Parathyroid adenoma (tissue), 2 donors: ENCODE data around the gene CD244.
A peak's percentile ranks its signal among the peaks of the same experiment; 100 is the strongest.

Experiments
- H2AFZ ChIP-seq: fragments of 300-600 bp; sonication (generic); one replicate; pipeline ENCODE4 v1.7.0; 2017; ENCODE audit warnings: antibody characterized with exemption, mild to moderate bottlenecking
- H3K27ac ChIP-seq: fragments of 300-600 bp; sonication (generic); one replicate; pipeline ENCODE4 v1.7.0; 2017
- H3K27me3 ChIP-seq: fragments of 300-600 bp; sonication (generic); one replicate; pipeline ENCODE4 v1.7.0; 2017; ENCODE audit warnings: low read length; ENCODE audit not compliant: control insufficient read depth, insufficient read depth
- H3K36me3 ChIP-seq: fragments of 300-600 bp; sonication (generic); one replicate; pipeline ENCODE4 v1.7.0; 2017; ENCODE audit warnings: low read length; ENCODE audit not compliant: control insufficient read depth, insufficient read depth
- H3K4me1 ChIP-seq: fragments of 300-600 bp; sonication (generic); one replicate; pipeline ENCODE4 v1.7.0; 2017; ENCODE audit warnings: control low read depth
- H3K4me2 ChIP-seq: fragments of 300-600 bp; sonication (generic); one replicate; pipeline ENCODE4 v1.7.0; 2017; ENCODE audit warnings: low read length
- H3K4me3 ChIP-seq: fragments of 300-600 bp; sonication (generic); one replicate; pipeline ENCODE4 v1.7.0; 2017; ENCODE audit warnings: low read depth, low read length
- H3K79me2 ChIP-seq: fragments of 300-600 bp; sonication (generic); one replicate; pipeline ENCODE4 v1.7.0; 2017; ENCODE audit warnings: control low read depth
- H3K9ac ChIP-seq: fragments of 300-600 bp; sonication (generic); one replicate; pipeline ENCODE4 v1.7.0; 2017; ENCODE audit warnings: mild to moderate bottlenecking
- H3K9me3 ChIP-seq: fragments of 300-600 bp; sonication (generic); one replicate; pipeline ENCODE4 v1.7.0; 2017; ENCODE audit warnings: low read length; ENCODE audit not compliant: control insufficient read depth
- TF ChIP-seq, protein P1 (sequence below): fragments of 300-600 bp; sonication (generic); IDR thresholded peaks from one replicate; pipeline ENCODE4 v1.7.0; 2017; ENCODE audit warnings: antibody characterized with exemption, mild to moderate bottlenecking
- donor health status: primary hyperparathyroidism.

Gene CD244, protein sequence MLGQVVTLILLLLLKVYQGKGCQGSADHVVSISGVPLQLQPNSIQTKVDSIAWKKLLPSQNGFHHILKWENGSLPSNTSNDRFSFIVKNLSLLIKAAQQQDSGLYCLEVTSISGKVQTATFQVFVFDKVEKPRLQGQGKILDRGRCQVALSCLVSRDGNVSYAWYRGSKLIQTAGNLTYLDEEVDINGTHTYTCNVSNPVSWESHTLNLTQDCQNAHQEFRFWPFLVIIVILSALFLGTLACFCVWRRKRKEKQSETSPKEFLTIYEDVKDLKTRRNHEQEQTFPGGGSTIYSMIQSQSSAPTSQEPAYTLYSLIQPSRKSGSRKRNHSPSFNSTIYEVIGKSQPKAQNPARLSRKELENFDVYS

DNA sequence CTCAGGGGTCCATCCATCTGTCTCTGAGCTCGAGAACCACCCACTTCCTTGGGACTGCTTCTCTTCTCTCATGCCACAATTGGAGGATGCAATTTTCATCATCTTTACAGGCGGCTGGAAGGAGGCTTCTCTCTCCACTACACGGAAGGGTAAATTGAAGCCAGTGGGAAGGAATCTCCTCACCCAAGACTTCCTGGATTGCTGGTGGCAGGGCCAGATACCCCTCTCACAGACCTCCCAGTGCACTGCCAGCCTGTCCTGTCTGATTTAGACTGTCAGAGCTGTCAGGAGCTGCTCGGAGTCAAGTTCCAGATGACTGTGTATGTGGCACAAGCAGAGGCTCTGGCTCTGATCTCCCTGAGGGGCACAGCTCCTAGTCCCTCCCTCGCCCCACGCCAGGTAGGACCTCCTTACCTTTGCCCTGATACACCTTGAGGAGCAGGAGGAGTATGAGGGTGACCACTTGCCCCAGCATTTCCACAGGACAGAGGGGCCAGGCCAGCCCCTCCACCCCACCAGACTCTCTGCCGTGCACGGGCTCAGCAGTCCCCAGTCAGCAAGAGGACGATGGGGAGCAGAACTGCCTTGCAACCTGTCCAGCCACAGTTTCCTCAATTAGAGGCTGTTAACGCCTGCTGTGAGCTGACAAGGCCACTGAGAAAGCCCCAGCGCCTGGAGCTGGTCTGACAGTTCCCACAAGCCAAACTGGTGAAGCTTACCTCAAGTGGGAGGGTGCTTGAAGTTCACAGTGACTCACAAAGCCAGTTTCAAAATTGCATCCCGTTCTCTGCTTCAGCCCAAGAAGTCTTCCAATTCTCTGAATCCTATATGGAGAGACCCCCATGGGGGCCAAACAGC is at the start of gene CD244:
Gene CD244 (minus strand): TSS at position 685 of the 858 bp plus-strand sequence. CDS start 210 bp downstream, at position 475.
- no peak within 1 kb of the TSS for H3K4me3 ChIP-seq
- H3K4me2 ChIP-seq = no peak within 1 kb of the TSS
- H3K27ac ChIP-seq = no peak within 1 kb of the TSS

DNA sequence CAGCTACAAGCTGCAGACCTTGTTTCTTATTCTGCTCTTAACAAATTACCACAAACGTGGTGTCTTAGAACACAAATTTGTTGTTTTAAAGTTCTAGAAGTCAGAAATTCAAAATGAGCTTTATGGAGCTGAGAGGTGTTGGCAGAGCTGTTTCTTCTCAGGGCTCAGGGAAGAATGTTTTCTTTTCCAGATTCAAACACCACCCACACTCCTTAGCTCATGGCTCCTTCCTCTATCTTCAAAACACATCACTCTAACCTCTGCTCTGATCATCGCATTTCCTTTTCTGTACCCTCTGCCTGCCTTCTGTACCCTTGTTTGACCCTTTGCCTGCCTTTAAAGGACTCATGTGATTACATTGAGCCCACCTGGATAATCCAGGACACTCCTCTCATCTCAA is 49.2 kb upstream of the CD244 start:
- Histone ChIP-seq H3K36me3 (no peaks in the 10 kb centered on the region), H3K27me3 (no peaks in the 10 kb centered on the region), H3K9ac (no peak overlapping the region), H3K27ac (no peak overlapping the region), H3K79me2 (no peaks in the 10 kb centered on the region), H3K4me1 (peaks cover 2% of the 10 kb centered on the region), H2AFZ (no peak overlapping the region), H3K4me2 (peak overlapping the region; percentile 3), H3K9me3 (no peaks in the 10 kb centered on the region), H3K4me3 (no peak overlapping the region)
- TF ChIP-seq, protein P1, sequence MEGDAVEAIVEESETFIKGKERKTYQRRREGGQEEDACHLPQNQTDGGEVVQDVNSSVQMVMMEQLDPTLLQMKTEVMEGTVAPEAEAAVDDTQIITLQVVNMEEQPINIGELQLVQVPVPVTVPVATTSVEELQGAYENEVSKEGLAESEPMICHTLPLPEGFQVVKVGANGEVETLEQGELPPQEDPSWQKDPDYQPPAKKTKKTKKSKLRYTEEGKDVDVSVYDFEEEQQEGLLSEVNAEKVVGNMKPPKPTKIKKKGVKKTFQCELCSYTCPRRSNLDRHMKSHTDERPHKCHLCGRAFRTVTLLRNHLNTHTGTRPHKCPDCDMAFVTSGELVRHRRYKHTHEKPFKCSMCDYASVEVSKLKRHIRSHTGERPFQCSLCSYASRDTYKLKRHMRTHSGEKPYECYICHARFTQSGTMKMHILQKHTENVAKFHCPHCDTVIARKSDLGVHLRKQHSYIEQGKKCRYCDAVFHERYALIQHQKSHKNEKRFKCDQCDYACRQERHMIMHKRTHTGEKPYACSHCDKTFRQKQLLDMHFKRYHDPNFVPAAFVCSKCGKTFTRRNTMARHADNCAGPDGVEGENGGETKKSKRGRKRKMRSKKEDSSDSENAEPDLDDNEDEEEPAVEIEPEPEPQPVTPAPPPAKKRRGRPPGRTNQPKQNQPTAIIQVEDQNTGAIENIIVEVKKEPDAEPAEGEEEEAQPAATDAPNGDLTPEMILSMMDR = no peak

More for the DNA sequence above, at the start of gene CD244:
- no peaks in the 10 kb centered on the region for H3K27me3 ChIP-seq
- H3K79me2 ChIP-seq = no peaks in the 10 kb centered on the region
- H3K9me3 ChIP-seq = no peaks in the 10 kb centered on the region
- no peak within 1 kb of the TSS for H2AFZ ChIP-seq
- TF ChIP-seq, protein P1 = no peak
- H3K4me1 ChIP-seq = no peaks in the 10 kb centered on the region
- H3K9ac ChIP-seq = no peak within 1 kb of the TSS
- no peaks in the 10 kb centered on the region for H3K36me3 ChIP-seq

DNA sequence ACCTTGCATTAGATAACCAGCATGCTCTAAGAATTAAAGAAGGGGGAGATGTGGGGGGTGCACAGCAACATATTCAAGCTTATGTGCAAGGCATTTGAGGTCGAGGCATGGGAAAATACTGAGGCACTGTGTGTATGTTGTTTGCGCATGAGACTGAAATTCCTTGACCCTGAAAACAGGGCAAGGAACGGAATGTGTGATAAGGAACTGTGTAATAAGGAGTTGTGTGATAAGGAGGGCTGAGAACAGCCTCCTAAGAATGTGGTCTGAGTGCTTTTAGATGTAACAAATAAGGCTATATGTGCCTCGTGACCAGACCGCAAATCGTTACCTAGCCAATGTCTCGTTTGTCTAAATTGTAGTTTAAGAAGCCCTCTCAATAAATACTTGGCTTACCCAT is 48.8 kb upstream of the CD244 start:
- TF ChIP-seq, protein P1 = no peak
- Histone ChIP-seq H3K4me1 (peaks cover 2% of the 10 kb centered on the region), H2AFZ (no peak overlapping the region), H3K36me3 (no peaks in the 10 kb centered on the region), H3K9me3 (no peaks in the 10 kb centered on the region), H3K27me3 (no peaks in the 10 kb centered on the region), H3K27ac (no peak overlapping the region), H3K9ac (no peak overlapping the region), H3K4me3 (no peak overlapping the region), H3K79me2 (no peaks in the 10 kb centered on the region), H3K4me2 (peak overlapping the region; percentile 9)

DNA sequence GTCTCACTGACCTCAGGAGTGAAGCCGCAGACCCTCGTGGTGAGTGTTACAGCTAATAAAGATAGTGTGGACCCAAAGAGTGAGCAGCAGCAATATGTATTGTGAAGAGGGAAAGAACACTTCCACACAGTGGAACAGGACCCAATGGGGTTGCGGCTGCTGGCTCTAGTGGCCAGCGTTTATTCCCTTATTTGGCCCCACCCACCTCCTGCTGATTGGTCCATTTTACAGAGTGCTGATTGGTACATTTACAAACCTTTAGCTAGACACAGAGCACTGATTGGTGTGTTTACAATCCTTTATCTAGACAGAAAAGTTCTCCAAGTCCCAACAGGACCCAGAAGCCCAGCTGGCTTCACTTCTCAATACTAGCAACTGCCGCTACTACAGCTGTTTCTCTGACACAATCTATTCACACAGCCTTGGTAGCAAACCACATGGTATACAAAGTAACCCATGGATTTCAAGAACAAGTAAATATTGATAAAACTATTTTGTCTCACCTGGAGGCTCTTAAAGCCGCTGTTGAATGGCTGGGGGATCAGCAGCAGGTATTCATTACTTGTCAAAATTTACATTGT is 47.6 kb upstream of the CD244 start:
- H3K4me3 ChIP-seq = no peak overlapping the region
- no peaks in the 10 kb centered on the region for H3K27me3 ChIP-seq
- peaks cover 2% of the 10 kb centered on the region for H3K4me1 ChIP-seq
- H3K36me3 ChIP-seq = no peaks in the 10 kb centered on the region
- H3K9ac ChIP-seq = no peak overlapping the region
- H2AFZ ChIP-seq = no peak overlapping the region
- H3K27ac ChIP-seq = no peak overlapping the region
- no peaks in the 10 kb centered on the region for H3K9me3 ChIP-seq
- H3K79me2 ChIP-seq = no peaks in the 10 kb centered on the region
- H3K4me2 ChIP-seq = no peak overlapping the region
- TF ChIP-seq, protein P1 = no peak
